CD4-positive, alpha-beta T cell treated with Interleukin-17A for 1 hour (primary cell): ENCODE results near the gene CELSR2.
A peak's percentile ranks its signal among the peaks of the same experiment; 100 is the strongest.

Experiments used
- DNase-seq: peaks from one replicate; pipeline ENCODE4 v3.0.0-alpha.2; 2020

Gene CELSR2

DNA sequence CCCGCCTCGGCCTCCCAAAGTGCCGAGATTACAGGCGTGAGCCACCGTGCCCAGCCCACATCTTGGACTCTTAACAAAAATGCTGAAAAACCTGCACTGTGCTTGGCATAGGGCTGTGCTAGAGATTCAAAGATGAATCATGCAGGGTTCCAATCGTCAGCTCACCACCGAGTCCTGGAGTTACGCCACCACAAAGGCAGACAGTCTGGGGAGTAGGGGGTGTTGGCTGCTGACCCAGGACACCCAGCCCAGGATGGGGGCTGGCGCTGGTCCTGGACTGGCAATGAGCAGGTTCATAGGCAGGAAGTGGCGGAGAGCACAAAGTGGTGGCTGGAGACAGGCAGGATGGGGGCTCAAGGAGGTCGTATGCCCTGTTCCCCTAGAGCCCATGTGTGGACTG, 17.6 kb downstream of the CELSR2 start:
- no peak for DNase-seq

- no peak for DNase-seq
Observed at GRCh38 chr1:109267743-109268300, 18.5 kb downstream of the CELSR2 start.

DNA sequence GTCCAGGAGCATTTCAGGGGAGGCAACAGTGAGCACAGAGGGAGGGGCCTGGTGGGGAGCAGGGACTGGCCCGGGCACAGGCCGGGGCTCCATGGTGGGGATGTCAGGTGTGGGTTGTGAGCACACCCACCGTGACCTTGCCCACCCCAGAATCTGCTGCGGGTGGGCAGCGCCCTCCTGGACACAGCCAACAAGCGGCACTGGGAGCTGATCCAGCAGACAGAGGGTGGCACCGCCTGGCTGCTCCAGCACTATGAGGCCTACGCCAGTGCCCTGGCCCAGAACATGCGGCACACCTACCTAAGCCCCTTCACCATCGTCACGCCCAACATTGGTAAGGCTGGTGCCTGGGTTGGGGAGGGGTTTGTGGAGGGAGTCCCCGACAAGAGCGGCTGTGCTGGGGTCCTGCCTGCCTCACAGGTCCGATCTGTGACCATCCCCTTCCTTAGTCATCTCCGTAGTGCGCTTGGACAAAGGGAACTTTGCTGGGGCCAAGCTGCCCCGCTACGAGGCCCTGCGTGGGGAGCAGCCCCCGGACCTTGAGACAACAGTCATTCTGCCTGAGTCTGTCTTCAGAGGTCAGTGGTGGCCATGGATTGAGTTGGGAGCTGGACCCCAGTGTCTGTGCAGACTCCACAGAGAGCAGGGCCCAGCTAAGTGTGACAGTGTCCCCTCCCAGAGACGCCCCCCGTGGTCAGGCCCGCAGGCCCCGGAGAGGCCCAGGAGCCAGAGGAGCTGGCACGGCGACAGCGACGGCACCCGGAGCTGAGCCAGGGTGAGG, 19.3 kb downstream of the CELSR2 start:
- DNase-seq: no peak

- no peak for DNase-seq
Observed at GRCh38 chr1:109269212-109269980, 20.1 kb downstream of the CELSR2 start.

DNA sequence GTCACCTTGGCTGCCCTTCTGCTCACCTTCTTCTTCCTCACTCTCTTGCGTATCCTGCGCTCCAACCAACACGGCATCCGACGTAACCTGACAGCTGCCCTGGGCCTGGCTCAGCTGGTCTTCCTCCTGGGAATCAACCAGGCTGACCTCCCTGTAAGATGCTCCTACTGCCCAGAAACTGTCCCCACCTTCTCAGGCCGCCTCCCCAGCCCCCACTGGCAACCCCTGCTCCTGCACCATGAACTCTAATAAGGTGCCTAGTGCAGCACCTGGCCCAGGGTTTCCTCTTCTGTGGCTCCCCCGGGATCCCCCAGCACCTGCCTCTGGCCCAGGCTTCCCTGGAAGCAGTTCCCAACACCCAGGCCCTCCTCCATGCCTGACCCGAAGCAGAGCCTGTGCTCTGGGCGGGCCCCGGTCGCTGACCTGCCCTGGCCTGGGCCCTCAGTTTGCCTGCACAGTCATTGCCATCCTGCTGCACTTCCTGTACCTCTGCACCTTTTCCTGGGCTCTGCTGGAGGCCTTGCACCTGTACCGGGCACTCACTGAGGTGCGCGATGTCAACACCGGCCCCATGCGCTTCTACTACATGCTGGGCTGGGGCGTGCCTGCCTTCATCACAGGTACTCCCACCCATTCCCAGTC, 20.8 kb downstream of the CELSR2 start:
- DNase-seq: no peak

DNA sequence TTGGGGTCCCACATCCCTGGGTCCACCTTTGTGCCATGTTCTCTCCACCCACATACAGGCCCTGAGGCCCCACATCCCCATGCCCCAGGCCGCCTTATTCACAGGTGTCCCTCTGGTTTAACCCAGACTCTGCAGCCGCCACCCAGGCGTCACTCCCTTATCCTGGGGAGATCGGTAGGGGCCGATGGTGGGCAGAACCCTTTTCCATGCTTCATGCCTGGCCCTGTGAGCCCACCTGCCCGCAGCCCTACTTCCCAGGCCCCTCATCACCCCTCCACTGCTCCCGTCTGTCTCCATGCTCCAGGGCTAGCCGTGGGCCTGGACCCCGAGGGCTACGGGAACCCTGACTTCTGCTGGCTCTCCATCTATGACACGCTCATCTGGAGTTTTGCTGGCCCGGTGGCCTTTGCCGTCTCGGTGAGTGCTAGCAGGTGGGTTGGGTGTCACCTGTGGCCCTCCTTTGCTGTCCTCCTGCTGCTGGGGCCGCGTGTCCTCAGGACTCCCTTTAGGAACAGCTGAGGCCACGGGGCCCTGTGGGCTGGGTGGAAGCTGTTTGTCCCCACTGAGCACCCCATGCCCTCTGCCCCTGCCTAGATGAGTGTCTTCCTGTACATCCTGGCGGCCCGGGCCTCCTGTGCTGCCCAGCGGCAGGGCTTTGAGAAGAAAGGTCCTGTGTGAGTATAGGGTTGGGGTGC, 21.4 kb downstream of the CELSR2 start:
- DNase-seq: no peak

- DNase-seq: no peak
Observed at GRCh38 chr1:109271458-109271857, 22.1 kb downstream of the CELSR2 start.

- DNase-seq: no peak
Observed at GRCh38 chr1:109272021-109272799, 22.9 kb downstream of the CELSR2 start.

DNA sequence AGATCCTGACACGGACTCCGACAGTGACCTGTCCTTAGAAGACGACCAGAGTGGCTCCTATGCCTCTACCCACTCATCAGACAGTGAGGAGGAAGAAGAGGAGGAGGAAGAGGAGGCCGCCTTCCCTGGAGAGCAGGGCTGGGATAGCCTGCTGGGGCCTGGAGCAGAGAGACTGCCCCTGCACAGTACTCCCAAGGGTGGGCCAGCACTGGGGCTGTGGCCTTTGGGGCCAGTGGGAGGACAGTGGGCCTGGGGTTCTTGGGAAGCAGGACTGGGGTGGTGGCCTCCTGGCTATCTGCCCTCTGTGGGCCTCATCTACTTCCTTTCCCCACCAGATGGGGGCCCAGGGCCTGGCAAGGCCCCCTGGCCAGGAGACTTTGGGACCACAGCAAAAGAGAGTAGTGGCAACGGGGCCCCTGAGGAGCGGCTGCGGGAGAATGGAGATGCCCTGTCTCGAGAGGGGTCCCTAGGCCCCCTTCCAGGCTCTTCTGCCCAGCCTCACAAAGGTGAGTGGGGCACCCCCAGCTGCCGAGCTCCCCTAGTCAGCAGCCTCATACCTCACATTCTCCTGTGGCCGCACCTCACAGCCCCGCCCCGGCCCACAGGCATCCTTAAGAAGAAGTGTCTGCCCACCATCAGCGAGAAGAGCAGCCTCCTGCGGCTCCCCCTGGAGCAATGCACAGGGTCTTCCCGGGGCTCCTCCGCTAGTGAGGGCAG, 23.6 kb downstream of the CELSR2 start:
- no peak for DNase-seq

DNA sequence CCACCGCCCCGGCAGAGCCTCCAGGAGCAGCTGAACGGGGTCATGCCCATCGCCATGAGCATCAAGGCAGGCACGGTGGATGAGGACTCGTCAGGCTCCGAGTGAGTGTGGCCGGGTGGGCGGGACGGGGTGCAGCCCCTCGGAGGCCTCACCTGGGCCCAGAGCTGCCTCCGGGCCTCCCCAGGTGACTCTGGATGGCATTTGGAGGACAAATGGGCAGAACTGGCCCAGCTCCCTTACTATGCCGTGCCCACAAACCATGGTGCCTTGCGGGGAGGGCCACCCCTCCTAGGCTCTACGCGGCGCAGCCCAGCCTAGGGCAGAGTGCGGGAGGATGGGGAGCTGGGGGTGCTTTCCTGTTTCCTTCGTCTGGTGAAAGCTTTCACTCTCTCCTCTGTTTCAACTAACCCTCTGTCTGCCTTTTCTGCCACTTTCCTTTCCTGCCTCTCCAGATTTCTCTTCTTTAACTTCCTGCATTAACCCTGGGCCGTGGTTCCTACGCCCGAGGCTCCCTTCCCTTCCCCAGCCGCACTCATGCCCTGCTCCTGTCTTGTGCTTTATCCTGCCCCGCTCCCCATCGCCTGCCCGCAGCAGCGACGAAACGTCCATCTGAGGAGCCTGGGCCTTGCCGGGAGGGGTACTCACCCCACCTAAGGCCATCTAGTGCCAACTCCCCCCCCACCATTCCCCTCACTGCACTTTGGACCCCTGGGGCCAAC, 24.4 kb downstream of the CELSR2 start:
- no peak for DNase-seq

- no peak for DNase-seq
Observed at GRCh38 chr1:109274533-109275476, 25.5 kb downstream of the CELSR2 start.

GRCh38 chr1:109275706-109276345, 26.5 kb downstream of the CELSR2 start:
- no peak for DNase-seq

- DNase-seq: peak; percentile 69
Observed at GRCh38 chr1:109277434-109278204, 28.3 kb downstream of the CELSR2 start.

- DNase-seq: no peak
Observed at GRCh38 chr1:109279615-109280278, 30.4 kb downstream of the CELSR2 start.

DNA sequence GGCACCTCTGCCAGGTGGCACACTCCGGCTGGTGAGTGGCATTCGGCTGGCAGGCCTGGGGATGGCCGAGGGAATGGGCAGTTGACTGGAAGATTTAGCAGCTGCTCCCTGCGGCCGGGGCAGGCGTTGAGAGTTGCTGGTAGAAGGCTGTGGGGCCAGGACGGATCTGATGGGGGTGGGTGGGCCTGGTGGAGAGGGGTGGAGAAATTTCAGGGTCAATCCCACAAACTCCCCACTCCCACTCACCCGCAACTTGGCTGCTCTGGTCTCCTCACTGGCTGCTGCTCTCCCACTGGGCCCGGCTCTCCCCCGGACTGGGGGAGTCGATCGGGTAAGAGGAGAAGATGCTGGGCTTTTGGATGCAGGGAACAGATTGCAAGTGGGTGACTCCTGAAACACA, 31.5 kb downstream of the CELSR2 start:
- DNase-seq: no peak

DNA sequence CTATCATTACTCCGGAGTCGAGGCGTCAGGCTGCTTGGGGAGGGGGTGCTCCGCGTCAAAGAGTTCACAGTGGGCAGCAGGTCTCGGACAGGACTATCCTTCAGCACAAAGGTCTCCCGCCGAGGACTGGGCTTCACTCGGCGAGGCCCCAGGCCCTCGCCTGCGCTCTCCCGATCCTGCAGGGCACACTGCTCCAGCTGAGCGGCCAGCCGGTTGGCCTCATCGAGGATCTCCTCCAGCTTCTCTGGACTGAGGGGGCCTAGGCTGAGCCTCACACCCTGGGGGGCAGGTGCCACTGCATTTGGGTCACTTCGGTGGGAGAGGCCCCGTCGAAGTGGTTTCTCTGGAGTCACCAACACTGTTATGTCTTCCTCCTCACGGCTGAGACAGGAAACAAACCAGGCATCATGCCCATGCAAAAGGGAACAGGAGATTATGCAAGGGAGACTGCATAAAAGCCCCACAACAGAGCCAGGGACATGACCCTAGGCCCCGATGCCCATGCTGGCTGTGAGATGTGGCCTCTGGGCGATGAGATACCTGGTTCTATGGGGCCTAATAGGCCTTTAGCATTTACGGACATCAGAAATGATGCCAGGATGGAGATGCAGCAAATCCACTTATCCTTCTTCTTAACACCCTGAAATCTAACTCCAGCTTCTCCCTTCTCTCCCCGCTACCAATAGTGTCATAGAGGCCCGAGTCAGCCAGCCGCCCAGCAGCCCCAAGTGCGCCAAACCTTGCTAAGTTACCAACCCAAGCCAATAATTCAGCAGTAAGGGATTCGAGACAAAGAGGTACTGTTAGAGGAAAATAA, 32.5 kb downstream of the CELSR2 start:
- DNase-seq: no peak

- no peak for DNase-seq
Observed at GRCh38 chr1:109282497-109282951, 33.2 kb downstream of the CELSR2 start.
